Type B pancreatic cell (in vitro differentiated cells): ENCODE measurements around the gene STKLD1. TPM values are rescaled to one million over a fixed set of nuclear protein-coding genes. Genes with fewer than 3 reads are reported as not detected.
"Not testable (repeated sequence)": the region's sequence is repeated elsewhere in the genome, so short reads cannot be mapped to it uniquely, and the experiment has no call there.

Experiments used
- DNase-seq: peaks from one replicate; pipeline ENCODE4 v3.0.0; 2021; ENCODE audit warnings: mixed read lengths; ENCODE audit not compliant: unreplicated experiment; ENCODE audit errors: extremely low spot score
- H3K27ac Mint-ChIP-seq: 2 replicates; pipeline ENCODE4 v1.8.0; 2021; ENCODE audit warnings: mild to moderate bottlenecking, mixed read lengths
- H3K27me3 Mint-ChIP-seq: 2 replicates; pipeline ENCODE4 v1.8.0; 2021; ENCODE audit warnings: mixed read lengths
- H3K36me3 Mint-ChIP-seq: 2 replicates; pipeline ENCODE4 v1.8.0; 2021; ENCODE audit warnings: mixed read lengths
- H3K4me1 Mint-ChIP-seq: one replicate; pipeline ENCODE4 v1.8.0; 2021; ENCODE audit warnings: mixed read lengths; ENCODE audit not compliant: unreplicated experiment
- H3K4me3 Mint-ChIP-seq: 2 replicates; pipeline ENCODE4 v1.8.0; 2021; ENCODE audit warnings: mild to moderate bottlenecking, mixed read lengths
- H3K9me3 Mint-ChIP-seq: 2 replicates; pipeline ENCODE4 v1.8.0; 2021; ENCODE audit warnings: mixed read lengths
- CTCF ChIP-seq: fragments of 200-600 bp; sonication (generic); conservative IDR thresholded peaks from 2 replicates; pipeline ENCODE4 v1.5.0; 2021; ENCODE audit warnings: antibody characterized with exemption, mild to moderate bottlenecking
- total RNA-seq: library from RNA; stranded (reverse); gene quantifications from 2 replicates; pipeline ENCODE4 v1.2.1, GENCODE V29; 2021; ENCODE audit warnings: low replicate concordance

The STKLD1 gene
- total RNA-seq, 1 donor from 2014 or later = 3.9 TPM

GRCh38 chr9:133443982-133444381, 67.8 kb downstream of the STKLD1 start:
- TF ChIP-seq CTCF = no peak
- Mint-ChIP-seq H3K27me3 (no peaks in the 10 kb centered on the region), H3K4me3 (no peak overlapping the region), H3K36me3 (no peaks in the 10 kb centered on the region), H3K4me1 (no peaks in the 10 kb centered on the region), H3K9me3 (no peaks in the 10 kb centered on the region), H3K27ac (no peak overlapping the region)
- DNase-seq = no peak

DNA sequence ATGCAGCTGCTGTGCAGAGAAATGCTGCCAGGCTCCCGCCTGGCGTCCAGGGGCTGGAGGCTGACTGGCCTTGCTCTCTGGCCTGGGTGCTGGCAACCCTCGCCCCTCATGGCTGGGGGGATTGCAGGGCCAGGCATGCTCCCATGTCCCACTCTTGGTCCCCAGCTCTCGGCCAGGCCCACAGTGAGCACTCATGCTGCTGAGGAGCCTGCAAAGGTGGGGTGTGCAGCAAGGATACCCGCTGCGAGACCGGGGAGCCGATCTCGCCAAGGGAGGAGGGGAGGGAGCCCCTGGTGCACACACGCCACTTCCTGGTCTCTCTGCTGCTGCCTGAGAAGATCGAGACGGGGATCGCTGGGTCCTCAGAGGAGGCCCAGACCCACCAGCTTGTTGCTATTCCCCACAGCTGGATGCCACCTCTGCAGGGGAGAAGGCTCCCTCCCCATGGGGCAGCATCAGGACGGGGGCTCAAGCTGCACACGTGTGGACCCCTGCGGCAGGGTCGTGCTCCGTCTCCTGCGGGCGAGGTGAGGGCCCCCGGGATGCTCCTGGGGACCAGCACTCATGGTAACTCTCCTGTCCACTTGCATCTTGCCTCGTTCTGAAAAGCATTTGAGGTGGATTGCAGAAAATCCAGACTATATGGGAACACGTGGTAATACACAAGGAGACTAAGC, 69.3 kb downstream of the STKLD1 start:
- no peak for TF ChIP-seq CTCF
- H3K36me3 Mint-ChIP-seq = no peaks in the 10 kb centered on the region
- H3K4me3 Mint-ChIP-seq = no peak overlapping the region
- DNase-seq = no peak
- H3K9me3 Mint-ChIP-seq = no peaks in the 10 kb centered on the region
- H3K27me3 Mint-ChIP-seq = no peaks in the 10 kb centered on the region
- no peak overlapping the region for H3K27ac Mint-ChIP-seq
- no peaks in the 10 kb centered on the region for H3K4me1 Mint-ChIP-seq

DNA sequence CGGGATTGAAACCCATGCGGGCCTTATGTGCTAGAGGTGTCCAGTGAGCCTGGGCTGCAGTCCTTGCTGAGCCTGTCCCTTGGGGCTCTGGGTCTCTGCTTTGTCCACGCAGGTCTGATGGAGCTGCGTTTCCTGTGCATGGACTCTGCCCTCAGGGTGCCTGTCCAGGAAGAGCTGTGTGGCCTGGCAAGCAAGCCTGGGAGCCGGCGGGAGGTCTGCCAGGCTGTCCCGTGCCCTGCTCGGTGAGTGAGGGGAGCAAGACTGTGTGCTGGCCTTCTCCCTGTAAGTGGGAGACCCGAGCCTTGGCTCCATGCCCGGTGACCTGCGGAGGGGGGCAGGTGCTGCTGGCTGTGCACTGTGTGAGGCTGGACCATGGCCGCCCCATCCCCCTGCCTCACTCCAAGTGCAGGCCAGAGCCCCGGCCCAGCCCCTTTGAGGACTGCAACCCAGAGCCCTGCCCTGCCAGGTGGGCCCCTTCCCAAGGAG, 72.4 kb downstream of the STKLD1 start:
- Mint-ChIP-seq H3K4me3 (no peak overlapping the region), H3K4me1 (peaks cover under 1% of the 10 kb centered on the region), H3K27ac (no peak overlapping the region), H3K27me3 (no peaks in the 10 kb centered on the region), H3K9me3 (no peaks in the 10 kb centered on the region), H3K36me3 (no peaks in the 10 kb centered on the region)
- no peak for DNase-seq
- no peak for TF ChIP-seq CTCF

DNA sequence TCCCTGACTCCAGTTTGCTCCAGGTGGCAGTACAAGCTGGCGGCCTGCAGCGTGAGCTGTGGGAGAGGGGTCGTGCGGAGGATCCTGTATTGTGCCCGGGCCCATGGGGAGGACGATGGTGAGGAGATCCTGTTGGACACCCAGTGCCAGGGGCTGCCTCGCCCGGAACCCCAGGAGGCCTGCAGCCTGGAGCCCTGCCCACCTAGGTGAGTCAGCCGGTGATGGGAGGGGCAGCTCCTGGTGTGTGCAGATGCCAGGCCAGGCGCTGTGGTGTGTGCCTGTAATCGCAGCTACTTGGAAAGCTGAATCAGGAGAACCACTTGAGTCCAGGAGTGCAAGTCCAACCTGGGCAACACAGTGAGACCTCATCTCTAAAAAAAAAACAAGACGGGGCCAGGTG, 73.6 kb downstream of the STKLD1 start:
- H3K27ac Mint-ChIP-seq = no peak overlapping the region
- no peaks in the 10 kb centered on the region for H3K9me3 Mint-ChIP-seq
- peaks cover 5% of the 10 kb centered on the region for H3K4me1 Mint-ChIP-seq
- no peaks in the 10 kb centered on the region for H3K36me3 Mint-ChIP-seq
- H3K27me3 Mint-ChIP-seq = no peaks in the 10 kb centered on the region
- DNase-seq = no peak
- H3K4me3 Mint-ChIP-seq = no peak overlapping the region
- no peak for TF ChIP-seq CTCF

GRCh38 chr9:133451865-133452264, 75.7 kb downstream of the STKLD1 start:
- H3K4me3 Mint-ChIP-seq, H3K9me3 Mint-ChIP-seq, H3K36me3 Mint-ChIP-seq, H3K27me3 Mint-ChIP-seq, H3K27ac Mint-ChIP-seq, DNase-seq, H3K4me1 Mint-ChIP-seq: not testable (repeated sequence)

GRCh38 chr9:133452562-133452961, 76.4 kb downstream of the STKLD1 start:
- Mint-ChIP-seq H3K27me3 (no peaks in the 10 kb centered on the region), H3K36me3 (no peaks in the 10 kb centered on the region), H3K9me3 (no peaks in the 10 kb centered on the region), H3K4me3 (no peak overlapping the region), H3K4me1 (peaks cover 5% of the 10 kb centered on the region), H3K27ac (no peak overlapping the region)
- DNase-seq = no peak
- TF ChIP-seq CTCF = no peak
